HepG2 (cell line): ENCODE results near the gene HSP90AB1. TPM values are rescaled to one million over a fixed set of nuclear protein-coding genes. Genes with fewer than 3 reads are reported as not detected.

Experiments
- ARHGAP35 ChIP-seq: sonication (generic); formaldehyde crosslinking; IDR thresholded peaks from 2 replicates; pipeline ENCODE4 v1.9.0; 2022; ENCODE audit warnings: mild to moderate bottlenecking, inconsistent platforms, moderate library complexity, missing genetic modification reagents, borderline replicate concordance
- ARID5B ChIP-seq: IDR thresholded peaks from 2 replicates; pipeline ENCODE4 v1.4.0; 2020; ENCODE audit warnings: mild to moderate bottlenecking, missing genetic modification reagents
- BRF2 ChIP-seq: sonication (generic); formaldehyde crosslinking; IDR thresholded peaks from 2 replicates; pipeline ENCODE4 v1.8.1; 2022; ENCODE audit warnings: mild to moderate bottlenecking, missing genetic modification reagents
- GMEB1 ChIP-seq: sonication (generic); formaldehyde crosslinking; IDR thresholded peaks from 2 replicates; pipeline ENCODE4 v1.5.1; 2020; ENCODE audit warnings: missing genetic modification reagents, mild to moderate bottlenecking, borderline replicate concordance
- IRF1 ChIP-seq: sonication (generic); formaldehyde crosslinking; IDR thresholded peaks from 2 replicates; pipeline ENCODE4 v1.4.0; 2020; ENCODE audit warnings: low read depth, mild to moderate bottlenecking, missing genetic modification reagents
- MXD3 ChIP-seq: IDR thresholded peaks from 2 replicates; pipeline ENCODE4 v1.6.1; 2016; ENCODE audit warnings: mild to moderate bottlenecking, missing biosample characterization, missing genetic modification reagents
- MXI1 ChIP-seq: IDR thresholded peaks from 3 replicates; pipeline ENCODE4 v1.6.1; 2012; ENCODE audit warnings: low read depth, low read length, inconsistent platforms, borderline replicate concordance
- SNRNP70 ChIP-seq: fragments of 200-400 bp; formaldehyde crosslinking; IDR thresholded peaks from 2 replicates; pipeline ENCODE4 v1.6.1; 2017; ENCODE audit warnings: mild to moderate bottlenecking, low read depth, low read length, moderate library complexity
- THAP7 ChIP-seq: sonication (generic); formaldehyde crosslinking; IDR thresholded peaks from 2 replicates; pipeline ENCODE4 v1.8.1; 2023; ENCODE audit warnings: mild to moderate bottlenecking, missing genetic modification reagents
- TMF1 ChIP-seq: sonication (generic); formaldehyde crosslinking; IDR thresholded peaks from 2 replicates; pipeline ENCODE4 v1.8.1; 2022; ENCODE audit warnings: low read depth, missing genetic modification reagents
- ZBTB26 ChIP-seq: IDR thresholded peaks from 2 replicates; pipeline ENCODE4 v1.6.1; 2016; ENCODE audit warnings: missing compliant biosample characterization, missing genetic modification reagents, borderline replicate concordance
- ZFY ChIP-seq: sonication (generic); formaldehyde crosslinking; IDR thresholded peaks from 2 replicates; pipeline ENCODE4 v1.4.0; 2020; ENCODE audit warnings: missing genetic modification reagents
- ZNF446 ChIP-seq: sonication (generic); formaldehyde crosslinking; IDR thresholded peaks from 2 replicates; pipeline ENCODE4 v1.5.0; 2020; ENCODE audit warnings: mild to moderate bottlenecking, missing genetic modification reagents
- ZNF550 ChIP-seq: sonication (generic); formaldehyde crosslinking; IDR thresholded peaks from 2 replicates; pipeline ENCODE4 v1.4.0; 2020; ENCODE audit warnings: mild to moderate bottlenecking, missing genetic modification reagents, borderline replicate concordance
- ZNF572 ChIP-seq: sonication (generic); formaldehyde crosslinking; IDR thresholded peaks from 2 replicates; pipeline ENCODE4 v1.5.1; 2020; ENCODE audit warnings: mild to moderate bottlenecking, missing genetic modification reagents
- ZNF589 ChIP-seq: sonication (generic); formaldehyde crosslinking; conservative IDR thresholded peaks from 2 replicates; pipeline ENCODE4 v1.8.0; 2022; ENCODE audit warnings: mild to moderate bottlenecking, moderate library complexity, missing genetic modification reagents
- ZNF749 ChIP-seq: sonication (generic); formaldehyde crosslinking; IDR thresholded peaks from 2 replicates; pipeline ENCODE4 v1.8.0; 2022; ENCODE audit warnings: mild to moderate bottlenecking, missing genetic modification reagents, moderate library complexity, borderline replicate concordance
- ZZZ3 ChIP-seq: sonication (generic); formaldehyde crosslinking; IDR thresholded peaks from 2 replicates; pipeline ENCODE4 v1.4.0; 2020; ENCODE audit warnings: missing genetic modification reagents, mild to moderate bottlenecking, borderline replicate concordance
- polyA plus RNA-seq, 8 experiments: library from polyadenylated mRNA; depleted of rRNA in 3 of 8; stranded (reverse) in 7 of 8; unstranded in 1 of 8; fragments of >200 nt; fragmentation: Illumina TruSeq in 4 of 8; extraction: Trizol in 4 of 8; gene quantifications; 2 replicates each; pipeline versions ENCODE4 v1.2.1 to v1.2.3, GENCODE V29; 2011 to 2016; ENCODE audit warnings: low read depth in 4 of 8, missing spikeins in 1 of 8, mixed read lengths in 1 of 8; ENCODE audit not compliant: insufficient read depth in 1 of 8
- total RNA-seq, 5 experiments: library from RNA; depleted of rRNA; stranded (reverse); fragments of >200 nt; fragmentation: Illumina TruSeq; extraction: Trizol; gene quantifications; 2 replicates each; pipeline ENCODE4 v1.2.3, GENCODE V29; 2016; ENCODE audit warnings: low read depth in 1 of 5

Gene HSP90AB1
- total and polyA plus RNA-seq, 2 of the 13 experiments (the other 11 are each of a cell fraction or from before 2014, with no cell fraction given), result 1,325 to 1,472 TPM

- TF ChIP-seq MXI1 (peak; percentile 2; the same call in 1 of the 3 replicates), BRF2 (CRISPR knock-in tag) (peak; percentile 67; the same call in 1 of the 2 replicates), ZNF550 (CRISPR knock-in tag) (peak; percentile 95; the same call in 1 of the 2 replicates), MXD3 (CRISPR knock-in tag) (peak; percentile 77; the same call in 1 of the 2 replicates), GMEB1 (CRISPR knock-in tag) (no peak), ZNF749 (CRISPR knock-in tag) (0 out of 2 replicates have a peak, but pooled peaks have one; percentile 53), THAP7 (CRISPR knock-in tag) (peak; percentile 52; the same call in 1 of the 2 replicates), TMF1 (CRISPR knock-in tag) (no peak), IRF1 (peak; percentile 81; the same call in 1 of the 2 replicates), ZZZ3 (CRISPR knock-in tag) (peak; percentile 39; the same call in 1 of the 2 replicates), ZNF589 (CRISPR knock-in tag) (peak; percentile 67), ARID5B (CRISPR knock-in tag) (peak; percentile 48; the same call in 1 of the 2 replicates), ZBTB26 (CRISPR knock-in tag) (no peak), SNRNP70 (no peak), ZNF446 (no peak), ZNF572 (CRISPR knock-in tag) (peak; percentile 93; the same call in 1 of the 2 replicates), ZFY (CRISPR knock-in tag) (peak; percentile 81), ARHGAP35 (peak; percentile 81; the same call in 1 of the 2 replicates)
Observed at GRCh38 chr6:44237813-44238433, 9.0 kb upstream of the HSP90AB1 start (continued).
